ENCODE results near the gene IFRD1. TPM values are rescaled to one million over a fixed set of nuclear protein-coding genes. Genes with fewer than 3 reads are reported as not detected.
A peak's percentile ranks its signal among the peaks of the same experiment; 100 is the strongest.

Gene IFRD1
- total RNA-seq, 1 experiment from 2014 or later, result 78.8 TPM

- peaks cover 3% of the 10 kb centered on the region for H3K27me3 Mint-ChIP-seq (ENCODE audit: insufficient read depth, unreplicated experiment)
- peaks cover 13% of the 10 kb centered on the region for H3K4me1 Mint-ChIP-seq (ENCODE audit: low read depth, unreplicated experiment)
- H3K36me3 Mint-ChIP-seq (ENCODE audit: insufficient read depth, unreplicated experiment), result no peaks in the 10 kb centered on the region
- no peaks in the 10 kb centered on the region for H3K9me3 ChIP-seq
- intact Hi-C loops (cut with micrococcal nuclease; ENCODE audit: unreplicated experiment), result loop anchor here (5.0 to 10.0 kb wide), 3 partner anchors 83 to 640 kb away; no protein-coding TSS in a partner anchor
- H3K27ac Mint-ChIP-seq (ENCODE audit: unreplicated experiment), result no peak overlapping the region
- no peaks in the 10 kb centered on the region for H3K4me1 ChIP-seq
- no TSS peak for BruUV-seq (replicated peaks)
- H3K4me3 ChIP-seq (ENCODE audit: low read depth, low read length), result no peak overlapping the region
- no peak for TF ChIP-seq CTCF (IDR thresholded peaks at IDR 0.05; ENCODE audit: insufficient read depth in 1 of 2, low read depth in 1 of 2, low read length in 1 of 2, severe bottlenecking in 1 of 2, unreplicated experiment in 1 of 2)
- DNase-seq, result no peak
- H3K27me3 ChIP-seq (replicated peaks; ENCODE audit: control insufficient read depth, insufficient read depth, low read length), result no peaks in the 10 kb centered on the region
- H3K4me3 Mint-ChIP-seq (ENCODE audit: unreplicated experiment), result no peak overlapping the region
- H3K36me3 ChIP-seq (ENCODE audit: control insufficient read depth, insufficient read depth, low read length), result no peaks in the 10 kb centered on the region
- POLR2A ChIA-PET, result no interaction called here
- no peaks in the 10 kb centered on the region for H3K9me3 Mint-ChIP-seq (ENCODE audit: unreplicated experiment)
- CTCF ChIA-PET, result interaction anchor here (0.8 to 1.2 kb wide), 2 partner anchors 10 to 640 kb away, joined by 3 read pairs; no protein-coding TSS in a partner anchor
Measured at GRCh38 chr7:112495156-112495788, 45.0 kb downstream of the IFRD1 start.

- Histone ChIP-seq H3K9me3 (no peaks in the 10 kb centered on the region), H3K36me3 (ENCODE audit: control insufficient read depth, insufficient read depth, low read length) (no peaks in the 10 kb centered on the region), H3K4me1 (no peaks in the 10 kb centered on the region), H3K4me3 (ENCODE audit: low read depth, low read length) (no peak overlapping the region), H3K27me3 (replicated peaks; ENCODE audit: control insufficient read depth, insufficient read depth, low read length) (no peaks in the 10 kb centered on the region)
- H3K4me1 Mint-ChIP-seq (ENCODE audit: low read depth, unreplicated experiment), result peaks cover 13% of the 10 kb centered on the region
- CTCF ChIA-PET, result interaction anchor here (0.8 to 1.2 kb wide), 2 partner anchors 10 to 641 kb away, joined by 3 read pairs; no protein-coding TSS in a partner anchor
- POLR2A ChIA-PET, result no interaction called here
- peak; percentile 62 to 63 for DNase-seq
- intact Hi-C loops (cut with micrococcal nuclease; ENCODE audit: unreplicated experiment), result loop anchor here (1.0 to 10.0 kb wide), 6 partner anchors 16 to 755 kb away; partner anchors contain the start of gene LSMEM1
- H3K36me3 Mint-ChIP-seq (ENCODE audit: insufficient read depth, unreplicated experiment), result no peaks in the 10 kb centered on the region
- peak; percentile 56 to 74 for TF ChIP-seq CTCF (IDR thresholded peaks at IDR 0.05; ENCODE audit: insufficient read depth in 1 of 2, low read depth in 1 of 2, low read length in 1 of 2, severe bottlenecking in 1 of 2, unreplicated experiment in 1 of 2)
- no peaks in the 10 kb centered on the region for H3K9me3 Mint-ChIP-seq (ENCODE audit: unreplicated experiment)
- H3K27ac Mint-ChIP-seq (ENCODE audit: unreplicated experiment), result no peak overlapping the region
- BruUV-seq (replicated peaks), result no TSS peak
- H3K4me3 Mint-ChIP-seq (ENCODE audit: unreplicated experiment), result no peak overlapping the region
- H3K27me3 Mint-ChIP-seq (ENCODE audit: insufficient read depth, unreplicated experiment), result peaks cover 3% of the 10 kb centered on the region
Measured at GRCh38 chr7:112495810-112496462, 45.7 kb downstream of the IFRD1 start.

- Histone ChIP-seq H3K36me3 (ENCODE audit: control insufficient read depth, insufficient read depth, low read length) (no peaks in the 10 kb centered on the region), H3K27me3 (replicated peaks; ENCODE audit: control insufficient read depth, insufficient read depth, low read length) (no peaks in the 10 kb centered on the region), H3K4me1 (no peaks in the 10 kb centered on the region), H3K4me3 (ENCODE audit: low read depth, low read length) (no peak overlapping the region), H3K9me3 (no peaks in the 10 kb centered on the region)
- intact Hi-C loops (cut with micrococcal nuclease; ENCODE audit: unreplicated experiment), result loop anchor here (5.0 to 10.0 kb wide), 3 partner anchors 85 to 643 kb away; no protein-coding TSS in a partner anchor
- no TSS peak for BruUV-seq (replicated peaks)
- POLR2A ChIA-PET, result no interaction called here
- peaks cover 7% of the 10 kb centered on the region for H3K4me1 Mint-ChIP-seq (ENCODE audit: low read depth, unreplicated experiment)
- H3K9me3 Mint-ChIP-seq (ENCODE audit: unreplicated experiment), result no peaks in the 10 kb centered on the region
- CTCF ChIA-PET, result no interaction called here
- H3K27ac Mint-ChIP-seq (ENCODE audit: unreplicated experiment), result no peak overlapping the region
- no peak for TF ChIP-seq CTCF (IDR thresholded peaks at IDR 0.05; ENCODE audit: insufficient read depth in 1 of 2, low read depth in 1 of 2, low read length in 1 of 2, severe bottlenecking in 1 of 2, unreplicated experiment in 1 of 2)
- H3K4me3 Mint-ChIP-seq (ENCODE audit: unreplicated experiment), result no peak overlapping the region
- H3K27me3 Mint-ChIP-seq (ENCODE audit: insufficient read depth, unreplicated experiment), result peaks cover 3% of the 10 kb centered on the region
- H3K36me3 Mint-ChIP-seq (ENCODE audit: insufficient read depth, unreplicated experiment), result no peaks in the 10 kb centered on the region
- DNase-seq, result no peak
Measured at GRCh38 chr7:112497481-112497880, 47.2 kb downstream of the IFRD1 start.

Measured in Caco-2 (cell line).